Astrocyte (in vitro differentiated cells and primary cell): ENCODE data around the gene UBXN7.

Experiments used
- CTCF ChIP-seq: IDR thresholded peaks from 2 replicates; pipeline ENCODE4 v1.5.1; 2011; ENCODE audit warnings: low read depth, mild to moderate bottlenecking, inconsistent platforms, low read length, moderate library complexity; ENCODE audit not compliant: insufficient read depth
- EZH2 ChIP-seq: IDR thresholded peaks from 2 replicates; pipeline ENCODE4 v1.6.1; 2012; ENCODE audit warnings: mild to moderate bottlenecking, low read length, inconsistent platforms; ENCODE audit not compliant: insufficient read depth

DNA sequence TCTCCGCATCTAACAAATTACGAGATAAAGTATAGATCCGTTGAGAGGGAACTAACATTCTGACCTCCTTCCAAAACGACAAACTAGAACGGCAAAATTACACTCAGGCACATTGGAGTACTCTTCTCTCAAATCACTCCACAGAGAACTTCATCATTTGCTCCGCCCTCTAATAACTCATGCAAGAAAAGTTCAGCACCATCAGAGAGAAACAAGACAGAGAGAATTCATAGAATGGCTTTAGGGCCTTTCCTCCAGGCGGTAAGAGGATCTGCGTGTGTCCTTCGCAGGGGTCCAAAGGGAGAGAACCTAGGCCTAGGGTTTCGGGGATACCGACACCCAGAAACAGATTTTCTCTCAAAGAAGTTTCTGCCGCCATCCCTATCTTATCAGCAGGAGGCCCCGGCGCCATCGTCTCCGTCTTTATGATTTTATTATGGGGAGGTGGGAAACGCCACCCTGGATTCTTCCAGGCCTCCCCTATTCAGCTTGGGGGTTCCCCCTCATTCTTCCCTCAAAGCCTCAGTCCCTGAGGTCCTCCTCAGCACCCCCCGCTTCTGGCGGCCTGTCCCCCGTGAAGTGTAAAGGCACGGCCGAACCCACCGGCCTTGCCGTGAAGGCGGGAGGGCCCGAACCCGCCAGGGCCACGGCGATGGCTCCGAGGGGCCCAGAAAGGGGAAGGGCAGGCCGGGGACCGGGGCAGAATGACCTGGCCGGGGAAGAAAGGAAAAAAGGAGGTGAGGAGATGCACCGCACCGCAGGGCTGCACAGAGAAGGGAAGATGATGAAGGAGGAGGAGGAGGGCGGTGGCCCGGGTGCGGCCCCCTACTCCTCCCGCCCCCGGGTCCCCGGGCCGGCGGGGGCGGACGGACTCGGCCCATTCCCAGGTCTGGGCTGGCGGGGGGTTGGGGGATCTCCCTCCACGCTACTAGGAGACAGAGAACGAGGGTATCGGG lies 768 bp downstream of the UBXN7 start:
- TF ChIP-seq EZH2, result no peak
- no peak for TF ChIP-seq CTCF
